Neural cell (in vitro differentiated cells): ENCODE measurements around the gene RGS16. TPM values are rescaled to one million over a fixed set of nuclear protein-coding genes. Genes with fewer than 3 reads are reported as not detected.
A peak's percentile ranks its signal among the peaks of the same experiment; 100 is the strongest.

Experiments used
- H2AFZ ChIP-seq: fragments of 200-600, 300-800 bp; sonication (generic), shearing (Covaris generic); 2 replicates; pipeline ENCODE4 v1.6.0; 2014; ENCODE audit warnings: low read depth, mild to moderate bottlenecking, antibody characterized with exemption, low read length, moderate library complexity
- H3F3A ChIP-seq: fragments of 200-600 bp; shearing (Covaris generic); 2 replicates; pipeline ENCODE4 v1.6.1; 2016; ENCODE audit warnings: mild to moderate bottlenecking, moderate library complexity, mixed read lengths, antibody characterized with exemption, low read length; ENCODE audit not compliant: insufficient read depth, poor library complexity, severe bottlenecking
- H3K27ac ChIP-seq: fragments of 200-600, 300-800 bp; sonication (generic), shearing (Covaris generic); 2 replicates; pipeline ENCODE4 v1.5.1; 2014; ENCODE audit warnings: mild to moderate bottlenecking, low read length, moderate library complexity
- H3K27me3 ChIP-seq: fragments of 300-800, 200-600 bp; sonication (generic), shearing (Covaris generic); 2 replicates; pipeline ENCODE4 v1.6.0; 2014; ENCODE audit warnings: mild to moderate bottlenecking, low read depth, low read length, moderate library complexity; ENCODE audit not compliant: insufficient read depth
- H3K36me3 ChIP-seq: fragments of 300-800, 200-600 bp; sonication (generic), shearing (Covaris generic); 2 replicates; pipeline ENCODE4 v1.5.1; 2014; ENCODE audit warnings: mild to moderate bottlenecking, antibody characterized with exemption, low read length, moderate library complexity; ENCODE audit not compliant: insufficient read depth
- H3K4me2 ChIP-seq: fragments of 300-800, 200-600 bp; sonication (generic), shearing (Covaris generic); 2 replicates; pipeline ENCODE4 v1.6.0; 2014; ENCODE audit warnings: mild to moderate bottlenecking, low read length
- H3K4me3 ChIP-seq: fragments of 300-800, 200-600 bp; sonication (generic), shearing (Covaris generic); 2 replicates; pipeline ENCODE4 v1.5.1; 2014; ENCODE audit warnings: mild to moderate bottlenecking, low read length, moderate library complexity
- H3K79me2 ChIP-seq: fragments of 200-600 bp; shearing (Covaris generic); replicated peaks from 2 replicates; pipeline ENCODE4 v1.6.0; 2014; ENCODE audit warnings: mild to moderate bottlenecking, low read length, moderate library complexity; ENCODE audit not compliant: insufficient read depth
- H3K9ac ChIP-seq: fragments of 300-800, 200-600 bp; sonication (generic), shearing (Covaris generic); 2 replicates; pipeline ENCODE4 v1.6.1; 2016; ENCODE audit warnings: mild to moderate bottlenecking, low read length, mixed read lengths
- H3K9me2 ChIP-seq: fragments of 200-600 bp; shearing (Covaris generic); 2 replicates; pipeline ENCODE4 v1.6.1; 2016; ENCODE audit warnings: mild to moderate bottlenecking, low read length, mixed read lengths; ENCODE audit not compliant: insufficient read depth
- H3K9me3 ChIP-seq: fragments of 200-600, 300-800 bp; sonication (generic), shearing (Covaris generic); 2 replicates; pipeline ENCODE4 v1.6.1; 2016; ENCODE audit warnings: mild to moderate bottlenecking, mixed run types, low read length, moderate library complexity, mixed read lengths
- H4K20me1 ChIP-seq: fragments of 200-600 bp; shearing (Covaris generic); 2 replicates; pipeline ENCODE4 v1.6.1; 2016; ENCODE audit warnings: mild to moderate bottlenecking, mixed run types; ENCODE audit not compliant: insufficient read depth
- EP300 ChIP-seq: fragments of 450-650 bp; conservative IDR thresholded peaks from 2 replicates; pipeline ENCODE4 v1.6.1; 2014; ENCODE audit warnings: antibody characterized with exemption, mild to moderate bottlenecking, moderate library complexity; ENCODE audit not compliant: poor library complexity, severe bottlenecking
- EZH2 ChIP-seq: fragments of 200-600, 300-800 bp; shearing (Covaris generic), sonication (generic); IDR thresholded peaks from 2 replicates; pipeline ENCODE4 v1.6.1; 2014; ENCODE audit warnings: antibody characterized with exemption, low read length, borderline replicate concordance, mild to moderate bottlenecking; ENCODE audit not compliant: insufficient read depth, poor library complexity, severe bottlenecking
- MXI1 ChIP-seq: fragments of 450-650 bp; conservative IDR thresholded peaks from 2 replicates; pipeline ENCODE4 v1.6.1; 2014; ENCODE audit warnings: antibody characterized with exemption, mild to moderate bottlenecking; ENCODE audit not compliant: poor library complexity, severe bottlenecking
- POLR2AphosphoS5 ChIP-seq: IDR thresholded peaks from 2 replicates; pipeline ENCODE4 v1.6.1; 2012
- RAD21 ChIP-seq: fragments of 450-650 bp; conservative IDR thresholded peaks from 2 replicates; pipeline ENCODE4 v1.6.1; 2014; ENCODE audit warnings: antibody characterized with exemption, mild to moderate bottlenecking, moderate library complexity
- REST ChIP-seq: IDR thresholded peaks from 2 replicates; pipeline ENCODE4 v1.6.1; 2012; ENCODE audit warnings: borderline replicate concordance
- SMC3 ChIP-seq: fragments of 450-650 bp; conservative IDR thresholded peaks from 2 replicates; pipeline ENCODE4 v1.6.1; 2014; ENCODE audit warnings: antibody characterized with exemption, mild to moderate bottlenecking, moderate library complexity; ENCODE audit not compliant: poor library complexity
- TAF1 ChIP-seq: IDR thresholded peaks from 2 replicates; pipeline ENCODE4 v1.6.1; 2012; ENCODE audit warnings: low read depth
- polyA plus RNA-seq: library from polyadenylated mRNA; depleted of rRNA; stranded (reverse); fragments of >200 nt; gene quantifications from 2 replicates; pipeline ENCODE4 v1.2.3, GENCODE V29; 2014
- TF ChIP-seq, protein P1 (sequence below): fragments of 450-650 bp; IDR thresholded peaks from 2 replicates; pipeline ENCODE4 v1.5.1; 2014; ENCODE audit warnings: antibody characterized with exemption, mild to moderate bottlenecking, moderate library complexity; ENCODE audit not compliant: poor library complexity, severe bottlenecking

The RGS16 gene
- polyA plus RNA-seq, 1 donor from 2014 or later = 1.1 TPM

- no peaks in the 10 kb centered on the region for H3K9me3 ChIP-seq
- no peak for TF ChIP-seq EZH2
- H3K36me3 ChIP-seq = no peaks in the 10 kb centered on the region
- peaks cover 22% of the 10 kb centered on the region for H3K27me3 ChIP-seq
- no peak overlapping the region for H3K4me2 ChIP-seq
- H2AFZ ChIP-seq = no peak overlapping the region
- H3K9ac ChIP-seq = no peak overlapping the region
- no peak overlapping the region for H3K27ac ChIP-seq
- H3K9me2 ChIP-seq = no peaks in the 10 kb centered on the region
- H3K4me3 ChIP-seq = no peak overlapping the region
- no peaks in the 10 kb centered on the region for H3F3A ChIP-seq
- no peaks in the 10 kb centered on the region for H4K20me1 ChIP-seq
- H3K79me2 ChIP-seq = no peaks in the 10 kb centered on the region
Measured at GRCh38 chr1:182611326-182611725, 7.1 kb upstream of the RGS16 start.

DNA sequence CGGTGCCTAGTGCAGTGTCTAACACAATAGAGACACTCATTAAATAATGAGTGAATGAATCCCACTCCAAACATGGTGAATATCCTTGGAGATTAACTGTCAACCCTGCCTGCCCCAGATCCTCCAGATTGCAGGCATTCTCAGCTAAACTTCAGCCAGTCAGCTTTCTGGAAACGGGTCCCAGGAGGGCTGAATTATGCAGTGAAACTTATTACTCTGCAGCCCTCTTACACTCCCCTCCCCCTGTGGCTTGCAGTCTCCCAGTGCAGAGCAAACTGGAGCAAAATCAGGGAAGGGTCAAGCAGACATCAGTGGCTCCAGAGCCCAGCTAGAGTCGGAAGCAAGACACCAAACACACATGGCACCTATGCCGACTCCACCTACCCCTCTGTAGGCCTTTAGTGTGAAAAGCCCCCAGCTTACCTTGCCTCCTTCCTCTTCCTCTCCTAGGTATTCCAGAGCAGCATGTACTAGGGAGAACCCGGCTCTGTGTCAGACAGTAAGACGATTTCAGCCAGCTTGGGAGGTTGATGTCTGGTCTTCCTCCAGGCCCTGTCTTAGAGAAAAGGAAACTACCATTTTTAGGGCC lies 6.5 kb upstream of the RGS16 start:
- no peaks in the 10 kb centered on the region for H3K9me3 ChIP-seq
- peak overlapping the region; percentile 10 for H3K4me3 ChIP-seq
- TF ChIP-seq RAD21 (no peak), EP300 (no peak), MXI1 (no peak), EZH2 (no peak), POLR2AphosphoS5 (no peak), TAF1 (no peak), SMC3 (no peak), REST (no peak)
- TF ChIP-seq, protein P1, sequence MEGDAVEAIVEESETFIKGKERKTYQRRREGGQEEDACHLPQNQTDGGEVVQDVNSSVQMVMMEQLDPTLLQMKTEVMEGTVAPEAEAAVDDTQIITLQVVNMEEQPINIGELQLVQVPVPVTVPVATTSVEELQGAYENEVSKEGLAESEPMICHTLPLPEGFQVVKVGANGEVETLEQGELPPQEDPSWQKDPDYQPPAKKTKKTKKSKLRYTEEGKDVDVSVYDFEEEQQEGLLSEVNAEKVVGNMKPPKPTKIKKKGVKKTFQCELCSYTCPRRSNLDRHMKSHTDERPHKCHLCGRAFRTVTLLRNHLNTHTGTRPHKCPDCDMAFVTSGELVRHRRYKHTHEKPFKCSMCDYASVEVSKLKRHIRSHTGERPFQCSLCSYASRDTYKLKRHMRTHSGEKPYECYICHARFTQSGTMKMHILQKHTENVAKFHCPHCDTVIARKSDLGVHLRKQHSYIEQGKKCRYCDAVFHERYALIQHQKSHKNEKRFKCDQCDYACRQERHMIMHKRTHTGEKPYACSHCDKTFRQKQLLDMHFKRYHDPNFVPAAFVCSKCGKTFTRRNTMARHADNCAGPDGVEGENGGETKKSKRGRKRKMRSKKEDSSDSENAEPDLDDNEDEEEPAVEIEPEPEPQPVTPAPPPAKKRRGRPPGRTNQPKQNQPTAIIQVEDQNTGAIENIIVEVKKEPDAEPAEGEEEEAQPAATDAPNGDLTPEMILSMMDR = no peak
- no peaks in the 10 kb centered on the region for H3K9me2 ChIP-seq
- H2AFZ ChIP-seq = no peak overlapping the region
- no peak overlapping the region for H3K4me2 ChIP-seq
- no peaks in the 10 kb centered on the region for H3K79me2 ChIP-seq
- no peaks in the 10 kb centered on the region for H3K36me3 ChIP-seq
- H3F3A ChIP-seq = no peaks in the 10 kb centered on the region
- no peaks in the 10 kb centered on the region for H4K20me1 ChIP-seq
- no peak overlapping the region for H3K9ac ChIP-seq
- peaks cover 16% of the 10 kb centered on the region for H3K27me3 ChIP-seq
- H3K27ac ChIP-seq = no peak overlapping the region
